Stimulated activated CD8-positive, alpha-beta memory T cell treated with anti-CD3 and anti-CD28 coated beads, Interleukin-15, amount 100 ng/mL, for 1 hour (primary cell): ENCODE data around the gene USH1C.

Experiments
- DNase-seq: peaks from one replicate; pipeline ENCODE4 v3.0.0-alpha.2; 2020; ENCODE audit warnings: low read depth

The USH1C gene

DNA sequence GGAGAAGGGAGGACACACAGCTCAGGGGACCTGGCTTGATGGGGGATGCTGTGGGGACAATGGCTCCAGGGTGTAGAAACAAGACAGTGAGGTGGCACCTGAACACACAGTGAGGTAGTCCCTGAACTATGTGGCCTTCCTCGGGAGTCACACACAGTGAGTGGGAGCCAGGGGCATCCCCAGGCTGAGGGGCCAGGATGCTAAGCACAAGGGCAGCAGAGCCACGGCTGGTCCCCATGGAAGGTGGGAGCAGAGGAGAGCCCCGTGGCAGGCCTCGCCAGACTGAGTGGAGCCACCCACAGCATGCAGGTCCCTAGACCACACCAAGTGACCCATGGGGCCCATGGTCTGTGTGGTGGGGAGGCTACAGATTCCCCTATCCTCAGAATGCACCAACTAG lies 41.6 kb downstream of the USH1C start:
- DNase-seq: no peak

DNA sequence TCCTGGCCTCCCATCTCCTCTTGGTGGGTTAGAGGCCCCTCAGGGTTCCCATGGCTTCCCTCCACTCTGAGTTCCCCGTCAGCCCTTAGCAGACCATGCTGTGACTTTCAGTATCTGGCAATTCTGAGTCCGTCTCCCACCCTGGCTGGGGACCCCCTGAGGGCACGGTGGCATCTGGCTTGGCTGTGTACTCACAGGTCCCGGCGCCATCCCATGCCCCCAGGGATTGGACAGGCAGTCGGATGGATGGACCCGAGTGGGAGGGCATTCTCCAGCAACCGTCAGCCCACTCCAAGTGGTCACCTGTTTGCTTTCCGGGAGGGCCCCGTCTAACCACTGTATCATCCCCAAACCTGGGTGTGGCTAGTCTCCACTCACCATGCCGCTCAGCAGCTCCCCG lies 43.5 kb downstream of the USH1C start:
- DNase-seq: no peak

DNA sequence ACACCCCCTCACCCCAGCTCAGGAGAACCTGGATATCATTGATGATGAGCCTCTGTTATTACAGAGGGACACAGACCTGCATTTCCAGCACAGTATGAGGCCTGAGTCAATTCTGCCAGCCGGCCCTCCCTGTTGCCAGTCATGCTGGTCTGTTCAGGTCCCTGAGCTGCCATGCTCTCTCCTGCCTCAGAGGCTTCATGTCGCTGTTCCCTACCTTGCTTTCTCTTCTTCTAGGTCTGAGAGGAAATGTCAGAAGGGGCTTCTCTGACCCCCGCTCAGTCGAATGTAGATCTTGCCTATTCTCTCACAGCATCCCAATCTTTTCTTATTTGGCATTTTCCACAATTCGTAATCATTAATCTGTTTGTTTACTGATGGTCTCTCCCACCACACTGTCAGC lies 45.7 kb downstream of the USH1C start:
- no peak for DNase-seq

DNA sequence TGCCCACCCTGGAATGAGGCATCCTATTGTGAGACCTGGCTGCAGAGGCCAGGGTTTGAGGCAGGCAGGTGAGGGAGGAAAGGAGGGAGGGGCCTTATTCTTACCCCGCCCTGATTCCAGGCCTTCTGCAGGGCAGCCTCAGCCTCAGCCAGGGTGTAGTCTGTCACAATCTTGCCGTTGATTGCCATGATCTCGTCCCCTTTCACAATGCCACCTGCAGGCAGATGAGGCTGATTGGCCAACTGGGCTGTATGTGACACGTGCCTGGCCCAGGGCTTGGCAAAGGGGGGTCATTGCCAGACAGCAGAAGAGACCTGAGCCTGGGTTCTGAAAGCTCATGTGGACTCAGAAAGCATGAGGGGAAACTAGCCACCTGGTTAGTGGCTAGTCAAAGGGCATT lies 46.2 kb downstream of the USH1C start:
- no peak for DNase-seq

DNA sequence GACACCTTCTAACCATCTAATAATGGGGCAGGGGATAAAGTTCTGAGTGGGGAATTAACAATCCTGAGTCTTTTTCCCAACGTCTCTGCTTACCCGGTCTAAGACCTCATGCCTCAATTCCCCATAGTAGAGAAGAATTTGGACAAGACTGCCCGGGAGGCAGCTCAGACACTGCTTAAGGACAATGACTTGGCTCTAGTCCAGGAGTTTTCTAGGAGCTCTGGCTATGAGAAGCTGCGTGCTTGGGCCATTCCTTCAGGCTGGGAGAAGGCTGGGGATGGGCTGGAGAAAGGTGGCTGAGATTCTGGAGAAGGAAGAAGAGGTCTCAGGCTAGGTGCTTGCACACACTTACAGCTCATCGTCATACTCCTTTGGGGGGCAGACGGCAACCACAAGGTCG lies 47.8 kb downstream of the USH1C start:
- DNase-seq: no peak

DNA sequence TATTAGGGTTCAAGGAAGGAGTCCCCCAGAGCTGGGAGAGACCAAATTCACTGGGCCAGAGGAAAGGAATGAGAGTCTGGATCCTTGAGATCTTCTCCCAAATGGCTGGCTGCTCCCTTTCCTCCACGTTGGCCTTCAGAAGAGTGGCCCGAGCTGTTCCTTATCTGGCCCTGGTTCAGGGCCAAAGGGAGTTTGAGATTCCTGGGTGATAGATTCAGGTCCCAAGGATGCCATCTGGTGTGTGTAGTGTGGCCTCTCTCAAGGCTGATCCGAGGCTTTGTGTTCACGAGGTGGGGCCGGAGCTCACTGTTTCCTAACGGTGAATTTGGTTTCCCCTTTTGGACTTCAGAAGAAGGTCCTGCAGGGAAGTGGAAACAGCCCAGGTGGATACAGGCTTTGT lies 50.2 kb downstream of the USH1C start:
- no peak for DNase-seq

DNA sequence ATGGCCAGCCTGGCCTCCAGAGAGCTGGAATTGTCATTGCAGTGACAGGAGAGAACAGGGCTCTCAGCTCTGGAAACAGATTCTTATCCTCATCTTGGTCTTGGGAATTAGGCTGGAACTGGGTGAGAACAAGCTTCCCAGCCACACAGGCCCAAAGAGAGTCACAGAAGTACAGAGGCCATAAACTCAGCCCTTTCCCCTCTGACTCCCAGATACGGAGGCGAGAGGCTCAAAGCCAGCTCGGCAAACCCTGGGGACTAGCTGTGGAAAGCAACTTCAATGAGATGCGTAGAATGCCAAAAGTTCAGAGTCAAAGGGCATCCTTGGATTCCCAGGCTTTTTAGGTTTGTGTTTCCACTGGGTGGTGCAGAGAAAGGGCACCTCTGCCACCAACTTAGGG lies 53.3 kb downstream of the USH1C start:
- no peak for DNase-seq

DNA sequence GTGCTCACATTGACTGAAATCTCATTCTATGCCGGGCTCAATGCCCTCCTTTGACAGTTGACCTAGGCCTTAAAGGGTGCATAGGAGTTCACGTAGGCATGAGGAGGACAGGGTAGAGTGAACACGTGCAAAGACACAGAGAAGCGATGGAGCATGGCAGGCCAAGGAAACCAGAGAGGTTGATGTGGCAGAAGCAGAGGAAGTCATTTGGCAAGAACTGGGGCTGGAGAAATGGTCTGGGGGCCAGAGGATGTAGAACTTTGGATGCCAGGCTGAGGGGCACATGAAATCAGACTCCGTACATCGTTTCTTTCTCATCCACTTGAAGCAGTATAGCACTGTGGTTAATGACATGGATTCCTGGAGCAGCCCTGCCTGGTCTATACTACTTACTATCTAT lies 54.0 kb downstream of the USH1C start:
- no peak for DNase-seq

DNA sequence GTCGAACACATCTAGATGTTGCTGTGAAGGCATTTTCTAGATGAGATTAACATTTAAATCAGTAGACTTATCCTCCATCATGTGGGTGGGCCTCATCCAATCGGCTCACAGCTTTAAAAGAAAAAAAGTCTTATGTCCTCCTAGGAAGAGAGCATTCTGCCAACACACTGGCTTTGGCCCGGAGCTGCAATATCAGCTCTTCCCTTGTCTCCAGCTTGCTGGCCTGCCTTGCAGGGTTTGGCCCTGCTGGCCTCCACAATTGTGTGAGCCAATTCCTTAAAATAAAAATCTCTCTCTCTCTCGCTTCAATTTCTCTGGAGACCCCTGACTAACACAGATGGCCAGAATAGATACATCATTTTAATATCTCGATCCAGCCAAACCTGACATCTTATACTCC lies 54.5 kb downstream of the USH1C start:
- DNase-seq: no peak

DNA sequence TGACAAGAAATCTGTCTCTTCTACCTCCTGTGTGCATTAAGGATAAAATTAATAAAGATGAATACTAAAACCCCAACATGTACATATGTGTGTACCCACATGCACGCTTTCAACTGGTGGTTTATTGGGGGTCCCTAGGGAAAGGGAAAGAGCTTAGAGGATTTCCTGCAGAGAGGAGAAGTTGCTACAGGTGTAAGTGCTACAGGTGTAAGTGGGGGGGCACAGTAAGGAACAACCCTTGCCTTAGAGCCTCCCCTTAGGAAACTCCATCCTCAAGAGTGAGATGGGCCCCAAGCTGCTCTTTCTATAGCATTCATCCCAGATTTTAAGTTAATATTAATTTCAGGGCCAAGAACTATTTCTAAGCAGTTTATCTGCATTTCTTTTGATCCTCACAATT lies 55.7 kb downstream of the USH1C start:
- DNase-seq: no peak

DNA sequence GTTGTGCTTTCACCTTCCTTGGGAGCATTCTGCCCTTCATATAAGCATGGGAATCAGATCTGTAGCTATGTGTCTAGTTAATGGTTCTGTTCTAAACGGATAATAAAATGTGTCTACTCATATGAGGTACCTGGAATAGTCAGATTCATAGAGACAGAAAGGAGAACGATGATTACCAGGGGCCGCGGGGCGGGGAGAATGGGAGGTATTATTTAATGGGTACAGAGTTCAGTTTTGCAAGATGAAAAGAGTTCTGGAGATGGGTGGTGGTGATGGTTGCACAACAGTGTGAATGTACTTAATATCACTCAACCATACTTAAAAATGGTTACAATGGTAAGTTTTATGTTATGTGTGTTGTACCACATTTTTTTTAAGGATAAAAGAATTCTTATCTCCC lies 57.6 kb downstream of the USH1C start:
- DNase-seq: no peak

DNA sequence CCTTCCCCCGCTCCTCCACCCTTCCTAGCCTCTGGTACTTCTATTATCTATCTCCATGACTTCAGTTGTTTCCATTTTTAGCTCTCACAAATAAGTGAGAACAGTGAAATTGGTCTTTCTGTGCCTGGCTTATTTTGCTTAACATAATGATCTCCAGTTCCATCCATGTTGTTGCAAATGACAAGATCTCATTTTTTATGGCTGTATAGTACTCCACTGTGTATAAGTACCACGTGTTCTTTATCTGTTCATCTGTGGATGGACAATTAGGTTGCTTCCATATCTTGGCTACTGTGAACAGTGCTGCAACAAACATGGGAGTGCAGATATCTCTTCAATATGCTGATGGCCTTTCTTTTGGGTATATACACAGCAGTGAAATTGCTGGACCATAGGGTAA lies 60.7 kb downstream of the USH1C start:
- DNase-seq: no peak

DNA sequence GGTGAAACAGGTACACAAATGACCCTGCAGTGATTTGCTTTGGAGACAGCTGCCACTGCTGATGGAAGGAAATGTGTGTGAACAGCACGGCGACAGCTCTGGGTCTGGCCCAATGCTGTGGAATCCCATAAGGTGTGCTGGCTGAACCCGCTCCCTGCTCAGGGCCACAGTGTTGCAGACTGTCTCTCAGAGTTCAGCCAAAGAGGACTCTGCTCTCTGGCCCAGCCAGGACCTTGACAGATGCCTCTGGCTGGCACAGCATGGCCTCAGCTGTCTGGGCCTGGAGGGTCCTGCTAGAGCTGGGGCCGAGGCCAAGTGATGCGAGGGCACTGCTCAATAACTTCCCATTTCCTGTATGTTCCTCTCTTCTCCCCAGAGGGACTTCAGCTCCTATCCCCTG lies 62.3 kb downstream of the USH1C start:
- DNase-seq: no peak

DNA sequence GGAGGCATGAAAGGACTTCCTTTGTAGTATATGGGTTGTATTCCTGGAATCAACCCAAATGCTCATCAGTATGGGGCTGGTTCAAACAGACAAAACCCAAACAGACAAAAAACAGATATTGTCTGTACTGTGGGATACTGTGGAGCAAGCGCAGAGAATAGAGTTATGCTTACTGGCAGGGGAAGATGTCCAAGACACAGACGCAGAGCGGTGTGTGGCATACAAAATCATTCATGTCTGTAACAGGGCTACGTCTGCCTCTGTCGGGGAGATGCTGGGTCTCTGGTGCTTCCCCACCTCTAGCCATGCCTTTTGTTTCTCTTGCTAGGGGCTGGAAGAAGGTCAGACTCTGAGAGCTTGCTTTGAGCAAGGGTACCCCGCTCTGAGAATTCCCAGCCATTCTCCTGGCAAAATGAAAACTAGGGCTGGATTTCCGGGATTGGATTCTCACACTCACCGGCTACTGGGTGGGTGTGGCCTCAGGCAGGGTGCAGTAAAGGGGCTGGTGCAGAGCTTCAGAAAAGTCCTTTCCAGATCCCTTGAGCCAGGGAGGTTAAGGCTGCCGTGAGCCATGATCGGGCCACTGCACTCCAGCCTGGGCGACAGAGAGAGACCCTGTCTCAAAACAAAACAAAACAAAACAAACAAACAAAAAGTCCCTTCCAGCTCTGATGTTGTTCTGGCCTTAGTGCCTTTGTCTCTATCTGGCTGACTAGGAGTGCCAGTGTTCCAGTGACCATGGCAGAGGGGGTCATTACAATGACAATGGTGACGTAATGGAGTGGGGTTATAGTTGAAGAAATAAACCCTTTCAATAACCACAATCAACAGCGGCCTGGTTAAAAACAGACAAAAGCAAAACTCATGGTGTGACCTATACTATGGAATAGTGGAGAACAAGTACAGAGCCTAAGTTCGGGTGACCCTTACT lies 64.7 kb downstream of the USH1C start:
- no peak for DNase-seq

DNA sequence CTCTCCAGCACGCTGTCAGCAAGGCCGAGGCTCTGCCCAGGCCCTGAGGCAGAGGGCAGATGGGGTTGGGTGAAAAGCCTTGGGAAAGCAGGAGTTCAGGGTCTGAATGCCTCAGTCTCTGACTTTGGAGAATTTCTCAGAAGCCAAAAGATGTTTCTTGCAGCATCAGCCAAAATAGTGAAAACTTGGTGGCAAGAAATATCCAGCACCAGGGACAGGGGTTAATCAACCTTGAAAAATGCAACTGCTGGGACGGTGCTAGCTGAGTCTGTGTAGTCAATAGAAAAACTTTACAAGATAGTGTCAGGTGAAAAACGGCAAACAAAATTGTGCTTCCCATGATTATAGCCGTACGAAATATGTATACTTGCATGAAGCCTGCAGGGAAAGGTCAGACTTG lies 66.1 kb downstream of the USH1C start:
- DNase-seq: no peak

DNA sequence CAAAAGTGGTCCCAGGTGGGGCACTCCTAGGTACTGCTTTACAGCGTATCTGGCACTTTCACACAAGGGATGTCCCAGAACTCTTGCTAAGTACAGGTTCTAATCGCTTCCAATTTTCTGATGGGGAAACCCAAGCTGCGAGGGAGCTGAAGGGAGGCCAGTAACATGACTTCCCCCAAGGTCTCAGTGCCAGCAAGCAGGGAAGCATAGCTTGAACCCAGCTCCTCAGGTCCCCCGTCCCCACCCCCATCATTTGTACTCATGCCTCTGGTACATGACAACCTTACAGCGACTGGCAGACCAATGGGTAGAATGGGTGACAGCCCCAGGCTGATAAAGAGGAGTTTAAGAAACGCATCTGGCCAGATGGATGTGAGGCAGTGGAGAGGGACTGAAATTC lies 66.9 kb downstream of the USH1C start:
- DNase-seq: no peak

DNA sequence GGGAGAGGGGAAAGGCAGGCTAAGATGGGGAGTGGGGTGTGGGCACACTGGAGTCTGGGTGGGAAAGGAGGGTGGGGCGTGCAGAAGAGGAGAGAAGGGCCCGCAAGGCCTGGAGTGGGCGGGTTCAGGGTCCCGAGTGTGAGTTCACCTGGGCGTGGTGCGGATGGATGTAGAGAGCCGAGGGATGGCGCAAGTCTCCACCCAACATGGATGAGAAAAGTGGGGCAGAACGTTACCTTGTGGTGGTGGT lies 67.2 kb downstream of the USH1C start:
- no peak for DNase-seq

DNA sequence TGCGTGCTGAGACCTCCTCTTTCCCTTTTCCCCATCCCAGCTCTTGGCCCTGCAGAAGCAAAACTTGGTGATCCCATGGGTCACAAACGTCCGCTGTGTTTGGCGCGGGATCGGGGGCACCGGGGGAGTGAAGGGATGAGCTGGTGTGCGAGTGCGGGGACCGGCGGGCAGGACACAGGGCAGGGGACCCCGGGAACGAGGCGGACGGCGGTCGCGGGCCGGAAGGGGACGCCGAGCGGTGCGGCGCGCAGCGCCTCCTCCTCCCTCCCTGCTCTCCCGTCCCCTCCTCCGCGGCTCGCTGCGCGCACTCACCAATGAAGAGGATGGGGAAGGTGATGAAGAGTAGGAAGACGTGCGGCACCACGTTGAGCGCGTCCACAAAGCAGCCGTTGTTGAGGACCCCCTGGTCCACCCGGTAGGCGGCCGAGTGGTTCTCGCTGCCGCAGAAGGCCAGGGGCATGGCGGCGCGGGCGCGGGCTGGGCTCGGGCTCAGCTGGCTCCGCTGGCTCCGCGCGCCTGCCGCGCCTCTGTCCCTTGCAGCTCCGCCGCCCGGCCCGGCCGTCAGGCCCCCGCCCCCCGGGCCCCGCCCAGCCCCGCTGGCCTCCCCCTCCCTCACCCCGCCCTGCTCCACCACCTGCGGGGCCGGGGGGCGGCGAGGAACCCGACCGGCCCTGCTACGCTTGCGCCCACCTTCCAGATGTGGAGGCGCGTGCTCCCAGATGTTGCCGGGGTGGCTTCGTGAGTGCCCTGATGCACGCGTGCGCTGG lies 67.7 kb downstream of the USH1C start, which contains the start of gene ABCC8:
Gene ABCC8 (minus strand): TSS at position 529 of the 767 bp plus-strand sequence. CDS start 69 bp downstream, at position 460.
- DNase-seq: no peak

DNA sequence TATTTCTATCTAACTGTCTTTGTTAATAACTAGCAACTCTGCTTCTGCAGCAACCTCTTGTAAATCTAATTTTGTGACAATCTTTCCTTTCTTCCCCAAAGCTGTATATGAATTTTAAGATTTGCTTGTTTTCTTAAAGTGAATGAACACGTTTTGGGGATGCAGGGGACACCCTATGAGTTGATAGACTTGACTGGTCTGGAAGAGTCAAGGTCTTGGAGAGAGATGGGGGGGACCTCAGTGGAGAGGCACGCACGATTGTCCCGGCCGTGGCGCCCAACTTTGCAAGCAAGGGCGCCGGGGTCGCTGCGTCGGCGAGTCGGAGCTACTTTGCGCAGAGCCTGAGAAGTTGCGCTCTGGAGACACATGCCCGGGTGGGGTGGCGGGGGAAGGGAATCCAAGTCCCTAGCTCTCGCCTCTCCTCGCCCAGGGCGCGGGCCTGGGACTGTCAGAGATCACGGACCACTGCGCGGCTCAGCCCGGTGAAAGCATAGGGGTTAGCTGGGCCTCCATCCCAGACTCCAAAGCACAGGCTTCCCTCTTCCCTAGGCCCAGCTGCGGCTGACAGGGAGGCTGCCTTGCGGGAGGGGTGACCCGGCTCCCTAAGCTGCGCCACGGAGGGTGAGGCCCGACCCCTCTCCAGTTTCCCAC lies 68.4 kb downstream of the USH1C start:
- no peak for DNase-seq

DNA sequence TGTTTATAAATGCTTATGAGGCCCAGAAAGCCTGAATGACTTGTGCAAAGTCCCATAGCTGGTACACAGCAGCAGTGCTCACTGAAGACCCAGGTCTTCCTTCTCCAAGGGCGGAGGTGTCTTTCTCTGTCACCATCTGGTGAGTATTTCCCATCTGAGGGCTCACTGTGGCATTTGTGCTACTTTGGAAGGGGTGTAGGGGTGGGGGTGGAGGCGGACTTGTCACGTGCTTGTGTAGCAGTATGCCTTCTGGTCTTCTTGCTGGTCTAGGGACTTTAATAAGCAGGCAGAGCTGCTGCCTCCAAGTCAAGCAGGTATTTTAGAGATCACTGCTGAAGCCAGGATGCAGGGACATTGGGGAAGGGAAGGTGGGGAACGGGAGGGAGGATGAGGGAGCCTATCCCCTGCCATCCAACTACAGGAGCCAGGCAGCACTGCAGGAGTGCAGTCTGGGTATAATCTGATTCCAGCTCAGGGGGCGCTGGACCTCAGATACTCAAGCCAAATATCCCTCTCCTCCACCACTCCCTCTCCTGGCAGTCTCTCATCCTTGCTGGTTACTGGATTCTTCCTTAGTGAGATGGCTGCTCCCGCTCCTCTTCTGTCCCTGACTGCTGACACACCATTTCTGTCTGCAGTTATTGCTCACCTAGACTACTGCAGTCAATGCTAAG lies 71.0 kb downstream of the USH1C start:
- no peak for DNase-seq

DNA sequence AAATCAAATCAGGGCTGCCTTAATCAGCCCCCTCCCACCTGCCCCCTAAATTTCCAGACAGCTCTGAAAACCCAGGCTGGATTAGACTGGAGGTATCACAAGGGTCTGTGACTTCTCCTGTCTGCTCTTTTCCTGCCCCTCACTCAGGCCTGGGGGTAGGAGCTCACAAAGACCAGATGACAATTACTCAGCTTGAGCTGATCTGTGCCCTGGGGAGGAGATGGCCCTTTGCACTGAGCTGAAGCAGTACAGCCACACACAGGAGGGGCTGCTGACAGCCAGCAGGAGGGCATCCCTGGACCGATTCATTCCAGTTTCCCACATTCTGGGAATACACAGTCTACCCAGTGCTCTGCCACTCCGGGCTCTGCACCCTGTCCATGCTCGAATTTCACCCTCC lies 71.7 kb downstream of the USH1C start:
- no peak for DNase-seq

DNA sequence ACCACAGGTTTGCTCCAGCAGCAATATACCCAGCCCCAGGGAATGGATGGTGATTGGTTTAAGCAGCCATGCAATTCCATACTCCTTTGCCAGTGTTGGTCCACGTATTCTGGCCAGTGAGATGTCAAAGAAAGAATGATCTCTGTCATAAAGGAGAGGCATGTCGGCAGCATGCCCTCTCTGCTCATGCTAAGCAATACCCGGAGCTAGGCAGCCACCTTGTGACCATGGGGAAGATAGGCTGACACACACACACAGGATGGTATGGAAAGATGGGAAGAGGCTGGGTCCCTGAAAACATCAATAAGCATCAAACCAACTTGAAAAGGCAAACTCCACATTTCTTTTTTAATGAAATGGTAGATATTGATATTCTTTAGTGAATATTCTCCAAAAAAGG lies 72.7 kb downstream of the USH1C start:
- DNase-seq: no peak

DNA sequence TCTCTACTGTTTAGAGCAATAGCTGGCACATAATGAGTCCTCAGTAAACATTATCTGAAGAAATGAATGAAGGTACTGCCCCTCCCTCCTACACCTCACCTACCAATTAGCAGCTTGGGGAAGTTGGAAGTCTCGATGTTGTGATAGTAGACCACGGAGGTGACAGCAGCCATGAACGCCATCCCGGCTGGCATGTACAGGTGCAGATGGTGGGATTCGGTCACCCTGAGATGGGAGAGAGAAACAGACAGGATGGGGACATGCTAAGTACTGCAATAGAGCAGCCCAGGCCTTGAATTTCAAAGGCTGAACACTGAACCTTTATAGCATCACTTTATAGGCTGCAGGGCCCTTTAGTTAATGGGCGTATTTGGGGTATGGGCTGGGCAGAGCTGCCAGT lies 74.2 kb downstream of the USH1C start:
- no peak for DNase-seq
